ENCODE data around the gene CEND1. TPM values are rescaled to one million over a fixed set of nuclear protein-coding genes. Genes with fewer than 3 reads are reported as not detected.
A peak's percentile ranks its signal among the peaks of the same experiment; 100 is the strongest.

CEND1 gene
- total and polyA plus RNA-seq, 2 of the 13 experiments (the other 11 are each of a cell fraction or from before 2014, with no cell fraction given) = not detected

DNA sequence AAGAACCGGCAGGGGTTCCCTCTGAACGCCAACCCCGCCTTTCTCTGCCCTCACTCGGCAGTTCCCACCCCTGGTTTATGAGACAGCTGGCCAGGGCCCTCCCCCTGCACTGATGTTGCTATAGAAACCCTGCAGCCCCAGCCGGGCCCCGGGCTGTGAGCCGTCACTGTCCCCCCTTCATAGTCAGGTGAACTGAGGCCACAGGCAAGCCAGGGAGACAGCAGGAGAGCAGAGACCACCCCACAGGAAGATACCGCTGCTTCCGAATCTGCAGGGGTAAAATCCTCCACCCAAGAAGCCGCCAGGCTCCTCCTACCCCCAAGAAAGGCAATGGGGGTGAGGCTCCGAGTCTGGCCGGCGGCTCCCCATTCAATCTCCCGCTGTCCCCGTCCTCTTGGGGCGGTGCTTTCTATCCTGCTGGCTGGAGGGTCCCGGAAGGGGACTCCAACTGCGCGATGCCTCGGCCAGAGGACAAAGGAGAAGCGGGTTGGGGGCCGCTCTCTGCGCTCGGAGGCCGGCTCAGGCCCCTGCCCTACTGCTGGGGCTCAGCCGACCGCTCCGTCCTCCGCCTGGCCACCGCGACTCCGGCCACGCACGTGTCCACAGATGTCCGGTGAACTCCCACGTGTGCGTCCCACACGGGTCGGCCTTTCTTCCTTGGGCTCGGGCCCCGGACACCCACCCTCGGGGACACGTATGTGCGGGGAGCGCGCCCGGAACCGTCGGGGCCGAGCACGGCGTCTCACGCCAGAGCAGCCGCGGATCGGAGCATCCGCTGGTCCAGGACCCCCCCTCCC, 7.6 kb upstream of the CEND1 start (continued):
- TF ChIP-seq TCF7 (IDR thresholded peaks at IDR 0.05; ENCODE audit: low read depth) (no peak), ZSCAN31 (CRISPR knock-in tag; IDR thresholded peaks at IDR 0.05; ENCODE audit: low read depth) (peak; percentile 47; the same call in 1 of the 2 replicates), IRX3 (CRISPR knock-in tag; IDR thresholded peaks at IDR 0.05; ENCODE audit: borderline replicate concordance, low read depth) (no peak), SPEN (CRISPR knock-in tag; IDR thresholded peaks at IDR 0.05; ENCODE audit: low read depth) (peak; percentile 61), ZNF335 (CRISPR knock-in tag; IDR thresholded peaks at IDR 0.05) (no peak), ADNP (CRISPR knock-in tag; IDR thresholded peaks at IDR 0.05) (no peak), ERF (CRISPR knock-in tag; IDR thresholded peaks at IDR 0.05) (0 out of 2 replicates have a peak, but pooled peaks have one; percentile 9), ZFP62 (CRISPR knock-in tag; IDR thresholded peaks at IDR 0.05) (no peak), BHLHE40 (IDR thresholded peaks at IDR 0.05; ENCODE audit: low read length) (no peak), ZNF121 (CRISPR knock-in tag; IDR thresholded peaks at IDR 0.05) (no peak), HMGA1 (CRISPR knock-in tag; conservative IDR thresholded peaks at IDR 0.05) (no peak)
- TF ChIP-seq, protein P1, sequence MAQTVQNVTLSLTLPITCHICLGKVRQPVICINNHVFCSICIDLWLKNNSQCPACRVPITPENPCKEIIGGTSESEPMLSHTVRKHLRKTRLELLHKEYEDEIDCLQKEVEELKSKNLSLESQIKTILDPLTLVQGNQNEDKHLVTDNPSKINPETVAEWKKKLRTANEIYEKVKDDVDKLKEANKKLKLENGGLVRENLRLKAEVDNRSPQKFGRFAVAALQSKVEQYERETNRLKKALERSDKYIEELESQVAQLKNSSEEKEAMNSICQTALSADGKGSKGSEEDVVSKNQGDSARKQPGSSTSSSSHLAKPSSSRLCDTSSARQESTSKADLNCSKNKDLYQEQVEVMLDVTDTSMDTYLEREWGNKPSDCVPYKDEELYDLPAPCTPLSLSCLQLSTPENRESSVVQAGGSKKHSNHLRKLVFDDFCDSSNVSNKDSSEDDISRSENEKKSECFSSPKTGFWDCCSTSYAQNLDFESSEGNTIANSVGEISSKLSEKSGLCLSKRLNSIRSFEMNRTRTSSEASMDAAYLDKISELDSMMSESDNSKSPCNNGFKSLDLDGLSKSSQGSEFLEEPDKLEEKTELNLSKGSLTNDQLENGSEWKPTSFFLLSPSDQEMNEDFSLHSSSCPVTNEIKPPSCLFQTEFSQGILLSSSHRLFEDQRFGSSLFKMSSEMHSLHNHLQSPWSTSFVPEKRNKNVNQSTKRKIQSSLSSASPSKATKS (CRISPR knock-in tag; IDR thresholded peaks at IDR 0.05) = no peak
- TF ChIP-seq, protein P2, sequence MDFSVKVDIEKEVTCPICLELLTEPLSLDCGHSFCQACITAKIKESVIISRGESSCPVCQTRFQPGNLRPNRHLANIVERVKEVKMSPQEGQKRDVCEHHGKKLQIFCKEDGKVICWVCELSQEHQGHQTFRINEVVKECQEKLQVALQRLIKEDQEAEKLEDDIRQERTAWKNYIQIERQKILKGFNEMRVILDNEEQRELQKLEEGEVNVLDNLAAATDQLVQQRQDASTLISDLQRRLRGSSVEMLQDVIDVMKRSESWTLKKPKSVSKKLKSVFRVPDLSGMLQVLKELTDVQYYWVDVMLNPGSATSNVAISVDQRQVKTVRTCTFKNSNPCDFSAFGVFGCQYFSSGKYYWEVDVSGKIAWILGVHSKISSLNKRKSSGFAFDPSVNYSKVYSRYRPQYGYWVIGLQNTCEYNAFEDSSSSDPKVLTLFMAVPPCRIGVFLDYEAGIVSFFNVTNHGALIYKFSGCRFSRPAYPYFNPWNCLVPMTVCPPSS (IDR thresholded peaks at IDR 0.05) = no peak
- TF ChIP-seq, protein P3, sequence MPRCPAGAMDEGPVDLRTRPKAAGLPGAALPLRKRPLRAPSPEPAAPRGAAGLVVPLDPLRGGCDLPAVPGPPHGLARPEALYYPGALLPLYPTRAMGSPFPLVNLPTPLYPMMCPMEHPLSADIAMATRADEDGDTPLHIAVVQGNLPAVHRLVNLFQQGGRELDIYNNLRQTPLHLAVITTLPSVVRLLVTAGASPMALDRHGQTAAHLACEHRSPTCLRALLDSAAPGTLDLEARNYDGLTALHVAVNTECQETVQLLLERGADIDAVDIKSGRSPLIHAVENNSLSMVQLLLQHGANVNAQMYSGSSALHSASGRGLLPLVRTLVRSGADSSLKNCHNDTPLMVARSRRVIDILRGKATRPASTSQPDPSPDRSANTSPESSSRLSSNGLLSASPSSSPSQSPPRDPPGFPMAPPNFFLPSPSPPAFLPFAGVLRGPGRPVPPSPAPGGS (CRISPR knock-in tag; IDR thresholded peaks at IDR 0.05) = no peak; the same call in 1 of the 2 replicates

Measured in HepG2 (cell line).